Cardiac septum (tissue), 1 donor: ENCODE measurements around the gene HLA-E. TPM values are rescaled to one million over a fixed set of nuclear protein-coding genes. Genes with fewer than 3 reads are reported as not detected.
"Not testable (repeated sequence)": the region's sequence is repeated elsewhere in the genome, so short reads cannot be mapped to it uniquely, and the experiment has no call there.

Experiments
- DNase-seq: peaks from one replicate; pipeline ENCODE4 v3.0.0-alpha.2; 2020; ENCODE audit warnings: low spot score
- intact Hi-C: fragments of 100-400 bp; cut with DNase I; formaldehyde crosslinking; loops from one replicate; pipeline ENCODE4 v1.14.0; 2022
- total RNA-seq: library from RNA; stranded (reverse); fragmentation: NEBNext Ultra II Directional; extraction: Animal tissue kit (Norgen Biotek cat#: 25700); gene quantifications from one replicate; pipeline ENCODE4 v1.2.1, GENCODE V29; 2021
- donor health status: DM: no; HTN: no; CAD: no.

Gene HLA-E
- total RNA-seq, 1 donor from 2014 or later = 126 TPM

DNA sequence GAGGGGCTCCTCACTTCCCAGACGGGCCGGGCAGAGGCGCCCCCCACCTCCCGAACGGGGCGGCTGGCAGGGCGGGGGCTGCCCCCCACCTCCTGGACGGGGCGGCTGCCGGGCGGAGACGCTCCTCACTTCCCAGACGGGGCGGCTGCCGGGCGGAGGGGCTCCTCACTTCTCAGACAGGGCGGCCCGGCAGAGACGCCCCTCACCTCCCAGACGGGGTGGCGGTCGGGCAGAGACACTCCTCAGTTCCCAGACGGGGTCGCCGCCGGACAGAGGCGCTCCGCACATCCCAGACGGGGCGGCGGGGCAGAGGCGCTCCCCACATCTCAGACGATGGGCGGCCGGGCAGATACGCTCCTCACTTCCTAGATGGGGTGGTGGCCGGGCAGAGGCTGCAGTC lies 9.4 kb downstream of the HLA-E start:
- intact Hi-C loops, DNase-seq: not testable (repeated sequence)

DNA sequence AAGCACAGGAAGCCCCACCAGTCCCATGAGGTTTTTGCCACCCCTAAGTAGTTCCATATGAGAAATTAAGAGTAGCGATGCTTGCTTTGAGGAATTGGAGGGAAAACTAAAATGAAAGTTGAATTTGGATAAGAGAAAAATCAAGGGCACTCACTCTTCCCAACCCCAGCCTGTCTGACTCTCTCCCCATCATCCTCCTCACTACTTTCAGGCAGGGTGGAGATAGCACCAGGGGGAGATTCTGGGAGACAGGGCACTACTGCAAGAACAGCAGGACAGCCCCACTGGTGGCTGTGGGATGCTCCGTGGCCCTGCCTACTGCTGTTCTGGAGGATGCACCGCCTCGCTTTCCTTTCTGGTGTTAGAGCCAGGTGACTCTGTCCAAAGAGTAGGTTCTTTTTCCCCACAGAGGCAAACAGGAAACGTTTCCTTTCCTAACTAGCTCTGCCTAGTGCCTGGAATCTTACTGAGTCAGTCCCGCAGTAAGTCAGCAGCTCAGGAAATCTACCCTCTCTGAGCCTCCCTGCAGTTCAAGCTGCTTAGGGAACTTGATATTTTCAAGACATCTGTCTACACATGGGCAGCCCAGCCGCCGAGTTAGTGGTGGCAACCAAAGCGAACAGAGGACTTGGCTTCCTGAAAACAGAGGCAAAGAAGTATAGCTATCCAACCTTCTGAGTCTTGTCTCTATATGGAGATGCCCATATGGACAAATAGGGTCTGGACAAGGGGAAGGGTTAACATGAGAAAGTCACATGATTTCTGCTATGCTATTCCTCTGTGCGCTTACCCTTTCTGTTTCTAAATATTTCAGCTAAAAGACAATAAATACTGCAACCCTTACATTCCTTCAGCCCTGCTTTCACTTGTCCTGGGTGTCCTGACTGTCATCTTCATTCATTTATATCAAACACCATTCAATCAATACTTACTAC lies 11.4 kb downstream of the HLA-E start:
- no peak for DNase-seq
- intact Hi-C loops = no loop called here

DNA sequence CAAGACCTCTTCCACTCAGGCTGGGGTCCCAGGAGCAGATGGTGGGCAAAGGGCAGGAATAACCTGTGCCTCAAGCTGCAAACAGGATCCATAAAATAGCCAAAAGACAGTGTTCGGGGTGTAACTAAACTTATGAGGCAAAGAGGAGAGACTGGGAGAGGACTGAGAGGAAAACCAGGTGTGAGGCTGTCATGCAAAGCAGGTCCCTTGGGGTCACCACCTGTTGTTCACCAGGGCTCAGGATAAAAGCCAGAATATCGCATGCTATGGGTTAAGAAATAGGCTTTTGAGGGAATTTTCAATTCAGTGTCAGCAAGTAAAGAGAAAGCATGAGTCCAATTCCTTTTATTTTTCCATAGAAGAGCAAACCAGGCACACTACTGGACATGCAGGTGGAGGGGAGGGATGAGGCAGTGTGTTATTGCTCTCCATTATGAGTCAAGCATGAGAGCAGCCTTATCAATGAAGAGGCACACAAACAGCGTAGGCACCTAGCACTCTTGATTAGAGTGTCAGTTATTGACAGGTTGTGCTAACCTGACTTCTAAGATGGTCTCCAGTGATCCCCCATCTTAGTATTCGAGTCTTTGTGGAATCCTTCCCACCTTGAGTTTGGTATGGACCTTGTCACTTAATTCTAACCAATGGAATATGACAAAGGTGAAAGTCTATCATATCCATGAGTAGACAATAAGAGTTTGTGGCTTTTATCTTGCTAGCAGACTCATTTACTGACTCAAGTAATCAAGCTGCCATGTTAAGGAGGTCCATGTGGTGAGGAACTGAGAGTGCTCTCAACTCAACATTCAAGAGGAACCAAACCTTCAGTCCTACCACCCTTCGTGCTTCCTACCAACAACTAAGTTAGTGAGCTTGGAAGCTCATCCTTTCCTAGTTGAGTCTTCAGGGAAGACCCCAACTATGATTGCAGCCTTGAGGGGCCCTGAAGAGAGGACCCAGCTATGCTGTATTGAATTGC lies 18.8 kb downstream of the HLA-E start:
- intact Hi-C loops = no loop called here

DNA sequence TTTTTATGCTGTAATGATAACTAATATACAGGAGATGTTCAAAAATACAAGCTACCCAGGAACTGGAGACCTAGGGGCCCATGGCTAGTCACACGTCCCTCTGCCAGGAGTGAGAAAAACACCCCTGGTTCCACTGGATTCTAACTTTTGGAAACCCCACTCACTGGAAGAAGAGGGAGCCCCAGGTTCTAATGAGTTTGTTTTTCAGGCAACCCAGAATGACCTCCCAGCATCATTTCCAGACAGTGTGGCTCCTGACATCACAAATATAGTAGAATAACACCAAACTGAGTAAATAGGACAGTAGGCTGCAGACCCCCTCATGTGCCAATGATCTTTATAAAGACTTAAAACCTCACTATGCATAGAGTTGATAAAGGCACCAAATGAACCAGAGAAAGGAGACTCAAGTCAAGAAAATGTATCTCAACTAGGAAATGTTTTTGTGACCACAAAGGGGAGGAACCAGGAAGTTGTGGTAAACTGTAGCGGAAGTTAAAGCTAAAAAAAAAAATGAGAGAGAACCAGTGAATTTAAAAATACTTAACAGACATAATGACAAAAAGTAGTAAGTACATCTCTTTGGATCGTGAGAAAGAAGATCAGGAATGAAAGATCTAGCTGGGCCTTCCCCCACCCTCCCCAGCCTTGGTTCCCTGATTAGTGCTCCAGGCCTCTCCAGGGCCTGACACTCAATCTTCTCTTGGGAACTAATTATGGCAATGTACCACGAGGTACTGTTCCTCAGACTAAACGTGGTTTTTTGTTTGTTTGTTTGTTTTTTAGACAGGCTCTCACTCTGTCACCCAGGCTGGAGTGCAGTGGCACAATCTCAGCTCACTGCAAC lies 19.8 kb downstream of the HLA-E start:
- intact Hi-C loops = no loop called here
- no peak for DNase-seq

More for the DNA sequence above, 18.8 kb downstream of the HLA-E start:
- DNase-seq = no peak

DNA sequence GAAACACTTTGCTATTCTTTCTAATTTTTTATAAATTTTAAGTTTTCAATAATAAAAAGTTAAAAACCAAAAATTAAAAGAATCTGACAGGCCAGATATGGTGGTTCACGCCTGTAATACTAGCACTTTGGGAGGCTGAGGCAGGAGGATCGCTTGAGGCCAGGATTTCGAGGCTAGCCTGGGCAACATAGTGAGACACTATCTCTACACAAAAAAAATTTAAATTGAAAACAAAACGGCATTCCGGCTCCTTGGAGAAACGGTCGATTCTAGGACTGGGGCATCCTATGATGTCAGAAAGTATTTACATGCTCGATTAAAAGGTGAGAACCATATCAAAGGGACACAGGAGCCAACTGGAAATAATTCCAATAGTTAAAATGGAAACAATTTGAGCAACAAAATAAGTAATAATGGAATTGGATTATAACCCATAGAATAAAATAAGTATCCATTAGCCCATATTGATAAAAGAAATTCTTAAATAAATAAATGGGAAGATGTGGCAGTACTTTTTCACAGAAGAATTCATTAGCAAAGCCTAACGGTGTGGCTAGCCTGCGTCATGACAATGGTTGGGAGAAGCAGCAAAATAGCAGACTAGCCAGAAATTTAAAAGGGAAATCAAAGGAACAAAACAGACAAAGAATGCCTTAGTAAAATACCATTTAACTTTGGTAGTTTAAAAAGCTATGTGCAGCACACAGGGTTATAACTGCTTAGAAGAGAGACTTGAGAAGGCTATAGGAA lies 21.3 kb downstream of the HLA-E start:
- intact Hi-C loops = no loop called here
- no peak for DNase-seq

DNA sequence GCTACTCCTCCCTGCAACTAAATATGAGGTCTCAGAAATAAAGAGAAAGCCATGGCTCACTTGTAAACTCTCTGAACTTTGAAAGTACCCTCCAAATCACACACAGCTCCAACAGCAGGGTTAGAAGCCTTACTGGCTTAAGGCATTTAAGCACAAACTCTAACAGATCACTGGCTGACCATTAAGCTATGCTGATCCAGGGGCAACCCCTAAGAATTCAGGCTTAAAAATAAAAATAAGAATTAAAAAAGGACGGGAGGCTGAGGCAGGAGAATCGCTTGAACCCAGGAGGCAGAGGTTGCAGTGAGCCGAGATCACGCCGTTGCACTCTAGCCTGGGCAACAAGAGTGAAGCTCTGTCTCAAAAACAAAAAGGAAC lies 21.8 kb downstream of the HLA-E start:
- DNase-seq = no peak
- intact Hi-C loops = no loop called here

DNA sequence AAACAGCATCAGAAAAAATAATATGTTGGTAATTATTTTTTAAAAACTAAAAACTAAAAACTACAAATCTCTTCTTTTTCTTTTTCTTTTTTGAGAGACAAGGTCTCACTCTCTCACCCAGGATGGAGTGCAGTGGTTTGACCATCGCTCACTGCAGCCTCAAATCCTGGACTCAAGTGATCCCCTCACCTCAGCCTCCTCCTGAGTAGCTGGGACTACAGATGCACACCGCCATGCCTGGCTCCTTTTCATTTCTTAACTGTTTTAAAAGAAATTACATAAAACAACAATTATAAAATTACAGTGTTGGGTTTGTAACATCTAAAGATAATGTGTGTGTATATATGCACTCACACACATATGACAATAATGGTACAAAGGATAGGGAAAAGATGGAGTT lies 24.1 kb downstream of the HLA-E start:
- no peak for DNase-seq
- intact Hi-C loops = no loop called here

DNA sequence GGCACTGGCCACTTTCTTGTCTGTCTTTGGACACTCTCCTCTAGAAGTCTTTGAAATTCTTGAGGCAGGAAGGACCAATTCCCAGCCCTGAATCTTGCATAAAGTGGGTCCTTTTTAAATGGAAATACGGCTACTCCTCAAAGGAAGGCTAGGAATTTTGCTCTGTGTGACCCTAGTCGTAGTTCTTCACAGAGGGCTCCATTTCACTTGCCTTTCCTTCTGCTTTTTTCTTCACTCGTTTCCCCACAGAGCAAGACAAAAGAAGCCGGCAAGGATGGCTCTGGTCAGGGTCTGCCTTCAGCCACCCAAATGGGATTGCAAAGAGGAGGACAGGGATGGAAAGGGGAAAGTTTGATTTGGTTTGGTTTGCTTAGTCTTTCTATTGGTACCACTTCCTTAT lies 25.8 kb downstream of the HLA-E start:
- intact Hi-C loops = no loop called here
- DNase-seq = no peak

DNA sequence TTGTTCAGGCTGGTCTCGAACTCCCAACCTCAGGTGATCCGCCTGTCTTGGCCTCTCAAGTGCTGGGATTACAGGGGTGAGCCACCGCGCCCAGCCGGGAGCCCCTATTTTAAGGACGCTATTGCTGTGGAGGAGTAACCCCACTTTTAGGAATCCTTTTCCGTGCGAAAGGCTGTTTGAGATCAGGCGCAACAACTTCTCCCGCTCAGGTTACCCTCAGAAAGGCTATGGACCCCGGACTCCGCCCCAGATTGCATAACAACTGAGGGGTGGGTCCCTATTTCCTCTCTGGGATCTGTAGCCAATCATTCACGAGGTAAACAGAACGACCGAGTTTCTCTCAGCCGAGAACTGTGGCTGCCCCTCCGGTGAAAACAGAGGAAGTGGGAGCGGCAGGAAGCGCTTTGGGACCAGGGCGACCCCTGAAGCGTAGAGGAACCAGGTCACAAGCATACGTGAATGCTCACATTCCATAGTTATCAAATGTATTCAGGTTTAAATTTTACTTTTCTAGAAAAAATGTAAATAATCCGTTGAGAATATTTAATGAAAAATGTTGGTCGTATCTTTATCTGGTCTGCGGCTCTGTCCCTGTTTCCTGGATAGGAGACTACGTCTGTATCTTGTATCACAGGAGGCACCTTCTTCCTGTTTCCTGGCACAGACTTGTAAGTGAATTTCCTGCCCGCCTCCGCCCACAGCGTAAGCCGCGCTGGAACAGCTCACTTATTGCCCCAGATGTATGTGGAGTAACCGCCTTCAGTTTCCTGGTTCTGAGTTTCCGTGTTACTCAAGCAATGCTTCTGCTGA lies 26.8 kb downstream of the HLA-E start:
- intact Hi-C loops = loop anchor here (1.0 to 2.0 kb wide), 2 partner anchors 26 to 27 kb away; partner anchors contain the start of gene HLA-E
- DNase-seq = peak; percentile 94

DNA sequence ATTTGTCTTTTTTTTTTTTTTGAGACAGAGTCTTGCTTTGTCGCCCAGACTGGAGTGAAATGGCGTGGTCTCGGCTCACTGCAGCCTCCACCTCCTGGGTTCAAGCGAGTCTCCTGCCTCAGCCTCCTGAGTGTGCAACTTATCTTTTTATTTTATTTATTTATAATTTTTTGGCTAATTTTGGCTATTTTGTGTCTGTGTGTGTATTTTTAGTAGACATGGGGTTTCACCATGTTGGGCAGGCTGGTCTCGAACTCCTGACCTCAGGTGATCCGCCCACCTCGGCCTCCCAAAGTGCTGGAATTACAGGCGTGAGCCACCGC lies 27.4 kb downstream of the HLA-E start:
- not testable (repeated sequence) for DNase-seq
- intact Hi-C loops = loop anchor here (1.0 to 2.0 kb wide), 2 partner anchors 26 to 28 kb away; partner anchors contain the start of gene HLA-E

DNA sequence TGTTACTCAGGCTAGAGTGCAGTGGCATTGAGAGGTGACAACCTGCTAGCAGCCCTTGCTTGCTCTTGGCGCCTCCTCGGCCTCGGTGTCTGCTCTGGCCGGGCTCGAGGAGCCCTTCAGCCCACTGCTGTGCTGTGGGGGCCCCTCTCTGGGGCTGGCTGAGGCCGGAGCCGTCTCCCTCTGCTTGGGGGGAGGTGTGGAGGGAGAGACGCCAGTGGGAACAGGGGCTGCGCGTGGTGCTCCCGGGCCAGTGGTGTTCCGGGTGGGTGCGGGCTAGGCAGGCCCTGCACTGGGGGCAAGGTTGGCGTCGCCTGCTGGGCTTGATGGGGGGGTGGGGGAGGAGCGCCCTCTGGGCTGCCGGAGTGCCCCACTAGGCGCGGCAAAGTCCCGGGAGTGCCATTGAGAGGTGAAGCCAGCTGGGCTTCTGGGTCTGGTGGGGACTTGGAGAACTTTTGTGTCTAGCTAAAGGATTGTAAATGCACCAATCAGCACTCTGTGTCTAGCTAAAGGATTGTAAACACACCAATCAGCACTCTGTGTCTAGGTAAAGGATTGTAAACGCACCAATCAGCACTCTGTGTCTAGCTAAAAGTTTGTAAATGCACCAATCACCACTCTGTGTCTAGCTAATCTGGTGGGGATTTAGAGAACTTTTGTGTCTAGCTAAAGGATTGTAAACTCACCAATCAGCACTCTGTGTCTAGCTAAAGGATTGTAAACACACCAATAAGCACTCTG lies 28.6 kb downstream of the HLA-E start:
- DNase-seq = not testable (repeated sequence)
- intact Hi-C loops = loop anchor here (2.0 kb wide), 1 partner anchor 29 kb away; the partner anchor contains the start of gene HLA-E

DNA sequence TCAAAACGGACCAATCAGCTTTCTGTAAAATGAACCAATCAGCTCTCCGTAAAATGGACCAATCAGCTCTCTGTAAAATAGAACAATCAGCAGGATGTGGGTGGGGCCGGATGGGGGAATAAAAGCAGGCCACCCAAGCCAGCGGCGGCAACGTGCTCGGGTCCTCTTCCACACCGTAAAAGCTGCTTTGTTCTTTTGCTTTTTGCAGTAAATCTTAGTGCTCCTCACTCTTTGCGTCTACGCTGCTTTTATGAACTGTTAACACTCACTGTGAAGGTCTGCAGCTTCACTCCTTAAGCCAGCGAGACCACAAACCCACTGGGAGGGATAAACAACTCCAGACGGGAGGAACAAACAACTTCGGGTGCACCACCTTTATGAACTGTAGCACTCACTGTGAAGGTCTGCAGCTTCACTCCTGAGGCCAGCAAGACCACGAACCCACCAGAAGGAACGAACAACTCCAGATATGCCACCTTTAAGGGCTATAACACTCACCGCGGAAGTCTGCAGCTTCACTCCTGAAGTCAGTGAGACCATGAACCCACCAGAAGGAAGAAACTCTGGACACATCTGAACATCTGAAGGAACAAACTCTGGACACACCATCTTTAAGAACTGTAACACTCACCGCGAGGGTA lies 29.3 kb downstream of the HLA-E start:
- intact Hi-C loops, DNase-seq: not testable (repeated sequence)

DNA sequence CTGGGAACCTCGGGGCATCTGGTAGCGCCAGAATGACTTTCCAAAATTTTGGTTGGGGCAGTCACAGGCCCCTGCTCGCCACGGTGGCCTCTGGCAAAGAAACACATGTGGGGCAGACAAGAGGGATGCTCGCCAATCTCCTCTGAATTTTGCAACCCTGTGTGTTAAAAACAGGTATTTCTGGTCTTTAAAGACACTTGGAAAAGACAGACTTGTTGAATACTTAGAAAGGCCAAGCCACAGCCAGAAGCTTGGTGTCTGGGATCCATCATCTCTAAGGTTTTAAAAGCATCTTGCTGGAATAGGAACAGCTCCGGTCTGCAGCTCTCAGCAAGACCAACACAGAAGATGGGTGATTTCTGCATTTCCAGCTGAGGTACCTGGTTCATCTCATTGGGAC lies 31.2 kb downstream of the HLA-E start:
- intact Hi-C loops = no loop called here
- no peak for DNase-seq

DNA sequence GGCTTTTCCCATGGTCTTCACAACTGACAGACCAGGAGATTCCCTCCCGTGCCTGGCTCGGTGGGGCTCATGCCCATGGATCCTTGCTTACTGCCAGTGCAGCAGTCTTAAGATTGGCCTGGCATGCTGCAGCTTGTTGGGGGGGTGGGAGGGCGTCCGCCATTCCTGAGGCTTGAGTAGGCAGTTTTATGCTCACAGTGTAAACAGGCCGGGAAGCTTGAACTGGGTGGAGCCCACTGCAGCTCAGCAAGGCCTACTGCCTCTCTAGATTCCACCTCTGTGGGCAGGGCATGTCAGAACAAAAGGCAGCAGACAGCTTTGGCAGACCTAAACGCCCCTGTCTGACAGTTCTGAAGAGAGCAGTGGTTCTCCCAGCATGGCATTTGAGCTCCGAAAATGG lies 31.8 kb downstream of the HLA-E start:
- DNase-seq, intact Hi-C loops: not testable (repeated sequence)

DNA sequence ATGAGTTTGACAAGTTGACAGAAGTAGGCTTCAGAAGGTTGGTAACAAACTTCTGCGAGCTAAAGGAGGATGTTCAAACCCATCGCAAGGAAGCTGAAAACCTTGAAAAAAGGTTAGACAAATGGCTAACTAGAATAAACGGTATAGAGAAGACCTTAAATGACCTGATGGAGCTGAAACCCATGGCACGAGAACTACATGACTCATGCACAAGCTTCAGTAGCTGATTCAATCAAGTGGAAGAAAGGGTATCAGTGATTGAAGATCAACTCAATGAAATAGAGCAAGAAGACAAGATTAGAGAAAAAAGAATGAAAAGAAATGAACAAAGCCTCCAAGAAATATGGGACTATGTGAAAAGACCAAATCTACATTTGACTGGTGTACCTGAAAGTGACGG lies 32.6 kb downstream of the HLA-E start:
- intact Hi-C loops, DNase-seq: not testable (repeated sequence)

DNA sequence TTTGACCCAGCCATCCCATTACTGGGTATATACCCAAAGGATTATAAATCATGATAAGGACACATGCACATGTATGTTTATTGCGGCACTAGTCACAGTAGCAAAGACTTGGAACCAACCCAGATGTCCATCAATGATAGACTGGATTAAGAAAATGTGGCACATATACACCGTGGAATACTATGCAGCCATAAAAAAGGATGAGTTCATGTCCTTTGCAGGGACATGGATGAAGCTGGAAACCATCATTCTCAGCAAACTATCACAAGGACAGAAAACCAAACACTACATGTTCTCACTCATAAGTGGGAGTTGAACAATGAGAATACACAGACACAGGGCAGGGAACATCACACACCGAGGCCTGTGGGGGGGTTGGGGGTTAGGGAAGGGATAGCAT lies 37.1 kb downstream of the HLA-E start:
- intact Hi-C loops, DNase-seq: not testable (repeated sequence)
